HG03097 (cell line): ENCODE measurements around the gene ATF7.
"Not testable (repeated sequence)": the region's sequence is repeated elsewhere in the genome, so short reads cannot be mapped to it uniquely, and the experiment has no call there.

Experiments
- ATAC-seq: cut with Tn5 transposase; IDR thresholded peaks from one replicate; pipeline ENCODE4 v1.9.1; 2021; ENCODE audit not compliant: unreplicated experiment, low FRiP score

ATF7 gene

GRCh38 chr12:53625946-53626701 is at the start of gene ATF7:
Gene ATF7, minus strand, starts transcription at chr12:53626382. Its CDS starts 25,382 bp downstream, at chr12:53601000.
- ATAC-seq: peak; percentile 94

- no peak for ATAC-seq
Observed at GRCh38 chr12:53674977-53675700, 49.0 kb upstream of the ATF7 start.

- ATAC-seq: no peak
Observed at GRCh38 chr12:53670971-53671370, 44.8 kb upstream of the ATF7 start.

GRCh38 chr12:53670308-53670707 is 44.1 kb upstream of the ATF7 start:
- ATAC-seq: no peak

- no peak for ATAC-seq
Observed at GRCh38 chr12:53667080-53667479, 40.9 kb upstream of the ATF7 start.

- ATAC-seq: no peak
Observed at GRCh38 chr12:53664936-53665335, 38.8 kb upstream of the ATF7 start.

GRCh38 chr12:53664191-53664590 is 38.0 kb upstream of the ATF7 start:
- ATAC-seq: no peak

- ATAC-seq: no peak
Observed at GRCh38 chr12:53660041-53660440, 33.9 kb upstream of the ATF7 start.

- peak; percentile 70 for ATAC-seq
Observed at GRCh38 chr12:53659571-53659981, 33.4 kb upstream of the ATF7 start.

- no peak for ATAC-seq
Observed at GRCh38 chr12:53659011-53659551, 32.9 kb upstream of the ATF7 start.

- ATAC-seq: no peak
Observed at GRCh38 chr12:53657041-53657440, 30.9 kb upstream of the ATF7 start.

GRCh38 chr12:53653595-53653994 is 27.4 kb upstream of the ATF7 start:
- ATAC-seq: no peak

- no peak for ATAC-seq
Observed at GRCh38 chr12:53652366-53652765, 26.2 kb upstream of the ATF7 start.

GRCh38 chr12:53651737-53652136 is 25.6 kb upstream of the ATF7 start:
- ATAC-seq: no peak

- ATAC-seq: not testable (repeated sequence)
Observed at GRCh38 chr12:53646300-53646699, 20.1 kb upstream of the ATF7 start.

GRCh38 chr12:53645165-53645564 is 19.0 kb upstream of the ATF7 start:
- no peak for ATAC-seq

GRCh38 chr12:53644133-53644532 is 18.0 kb upstream of the ATF7 start:
- no peak for ATAC-seq

GRCh38 chr12:53643232-53643979 is 17.2 kb upstream of the ATF7 start:
- no peak for ATAC-seq

GRCh38 chr12:53638057-53638456 is 11.9 kb upstream of the ATF7 start:
- no peak for ATAC-seq

GRCh38 chr12:53636641-53637040 is 10.5 kb upstream of the ATF7 start:
- ATAC-seq: no peak

GRCh38 chr12:53635708-53636107 is 9.5 kb upstream of the ATF7 start:
- not testable (repeated sequence) for ATAC-seq
